Skeletal muscle tissue (tissue), 4 donors: ENCODE results near the gene BIRC6. TPM values are rescaled to one million over a fixed set of nuclear protein-coding genes. Genes with fewer than 3 reads are reported as not detected.

Experiments used
- H3K27ac ChIP-seq: one replicate; pipeline ENCODE4 v1.7.0; 2013; ENCODE audit warnings: mild to moderate bottlenecking, low read depth, low read length, inconsistent platforms
- H3K27me3 ChIP-seq, 3 donors: one replicate each; pipeline ENCODE4 v1.7.0; 2013; ENCODE audit warnings: low read length in 3 of 3; ENCODE audit not compliant: control insufficient read depth in 3 of 3, insufficient read depth in 3 of 3
- H3K36me3 ChIP-seq, 3 donors: one replicate each; pipeline ENCODE4 v1.7.0; 2013; ENCODE audit warnings: low read length in 3 of 3; ENCODE audit not compliant: control insufficient read depth in 3 of 3, insufficient read depth in 3 of 3
- H3K4me1 ChIP-seq, 3 donors: one replicate each; pipeline ENCODE4 v1.7.0; 2013; ENCODE audit warnings: low read length in 3 of 3, mild to moderate bottlenecking in 3 of 3; ENCODE audit not compliant: control insufficient read depth in 3 of 3, insufficient read depth in 3 of 3
- H3K4me3 ChIP-seq, 3 donors: one replicate each; pipeline ENCODE4 v1.7.0; 2013; ENCODE audit warnings: low read length in 3 of 3
- H3K9ac ChIP-seq, 3 donors: one replicate each; pipeline ENCODE4 v1.7.0; 2013; ENCODE audit warnings: low read length in 3 of 3, mild to moderate bottlenecking in 3 of 3, moderate library complexity in 2 of 3, low read depth in 1 of 3
- H3K9me3 ChIP-seq, 3 donors: one replicate each; pipeline ENCODE4 v1.7.0; 2013; ENCODE audit warnings: low read length in 3 of 3; ENCODE audit not compliant: control insufficient read depth in 3 of 3
- total RNA-seq: library from RNA; depleted of rRNA; stranded (reverse); fragments of >200 nt; gene quantifications from one replicate; pipeline ENCODE4 v1.2.3, GENCODE V29; 2014
- donor health status: Osteomylitis.

The BIRC6 gene
- total RNA-seq, 1 donor from 2014 or later, result 216 TPM

DNA sequence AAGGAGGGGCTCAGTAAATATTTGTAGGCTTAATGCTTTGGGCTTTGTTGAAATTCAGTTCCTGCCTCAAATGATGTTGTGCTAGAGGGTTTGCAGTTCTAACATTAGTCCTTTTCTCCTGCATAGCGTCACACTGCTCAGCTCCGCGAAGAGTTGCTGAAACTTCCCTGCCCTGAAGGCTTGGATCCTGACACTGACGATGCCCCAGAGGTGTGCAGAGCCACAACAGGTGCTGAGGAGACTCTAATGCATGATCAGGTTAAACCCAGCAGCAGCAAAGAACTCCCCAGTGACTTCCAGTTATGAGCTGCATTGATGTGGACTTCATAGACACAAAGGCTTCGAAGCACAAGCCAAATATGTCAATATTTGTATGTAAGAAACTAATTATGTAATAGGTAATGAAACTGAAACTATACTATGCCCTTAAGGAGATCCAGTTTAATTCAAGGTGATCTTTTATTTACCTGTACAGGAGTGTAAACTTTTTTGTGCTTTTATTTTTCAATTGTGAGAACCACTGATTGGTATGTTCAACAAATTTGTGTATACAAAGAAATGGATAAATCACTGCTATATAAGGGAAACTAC, 260.9 kb downstream of the BIRC6 start:
- H3K4me3 ChIP-seq, result no peak overlapping the region
- H3K4me1 ChIP-seq, result peaks cover 9% of the 10 kb centered on the region in 3 donors
- no peak overlapping the region for H3K27ac ChIP-seq
- peaks cover 8 to 27% (median 19%) of the 10 kb centered on the region in 3 donors for H3K36me3 ChIP-seq
- no peak overlapping the region for H3K9ac ChIP-seq
- no peaks in the 10 kb centered on the region for H3K9me3 ChIP-seq
- no peaks in the 10 kb centered on the region for H3K27me3 ChIP-seq

DNA sequence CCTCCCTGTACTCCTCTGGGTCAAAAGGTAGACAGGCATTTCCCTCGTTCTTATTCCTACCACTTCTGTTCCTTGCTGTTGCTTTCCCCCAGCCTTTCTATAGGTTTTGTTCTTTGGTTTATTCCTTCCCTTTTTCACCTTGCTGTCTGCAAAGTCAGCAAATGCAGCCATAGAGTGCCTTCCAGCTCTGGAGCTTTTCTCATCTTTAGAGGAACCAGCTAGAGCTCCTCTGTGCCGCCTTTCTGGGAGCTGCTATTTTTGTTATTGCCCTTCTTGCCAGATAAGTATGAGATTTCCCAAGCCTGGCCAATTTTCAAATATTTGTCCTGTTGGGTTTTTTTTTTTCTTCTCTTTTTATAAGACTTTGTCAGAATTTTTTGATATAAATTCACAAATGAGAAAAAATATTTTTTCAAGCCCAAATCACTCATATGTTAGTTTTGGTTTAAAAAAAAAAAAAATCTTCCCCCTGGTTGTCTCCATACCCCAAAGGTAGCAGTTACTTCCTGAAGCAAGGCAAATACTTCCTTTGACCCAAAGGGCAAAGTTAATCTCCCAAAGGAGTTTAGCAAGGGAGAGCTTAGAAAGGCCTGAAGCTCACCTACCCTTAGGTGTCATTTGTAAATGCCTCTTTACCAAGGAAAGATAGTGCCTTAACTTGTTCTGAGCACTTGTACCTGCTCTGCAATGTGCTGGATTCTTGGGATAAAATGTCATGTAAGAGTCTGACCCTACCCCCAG, 265.9 kb downstream of the BIRC6 start:
- Histone ChIP-seq H3K4me3 (peak overlapping the region in 1 of 3 donors; percentile 10), H3K27ac (no peak overlapping the region), H3K36me3 (peaks cover 4 to 14% (median 5%) of the 10 kb centered on the region in 3 donors), H3K9ac (peak overlapping the region; percentile 20 to 42 (median 22)), H3K27me3 (no peaks in the 10 kb centered on the region), H3K9me3 (no peaks in the 10 kb centered on the region), H3K4me1 (peaks cover 14 to 16% (median 14%) of the 10 kb centered on the region in 3 donors)

DNA sequence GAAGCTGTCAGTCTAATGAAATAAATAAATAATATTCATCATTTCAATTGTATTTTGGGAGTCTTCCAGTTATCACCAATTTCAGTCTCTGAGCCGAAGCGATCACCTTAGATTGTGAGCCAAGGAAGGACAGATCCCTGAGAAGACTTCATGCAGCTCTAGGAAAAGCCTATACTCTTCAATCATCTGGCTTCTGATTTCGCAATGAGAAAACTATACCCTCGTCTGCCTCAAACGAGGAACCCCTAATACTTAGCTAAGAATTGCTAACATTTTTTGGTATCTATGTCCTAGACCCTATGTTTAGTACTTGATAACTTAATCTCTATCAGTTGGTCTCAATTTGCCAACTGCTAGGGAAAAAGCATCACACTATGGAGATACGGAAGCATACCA, 266.5 kb downstream of the BIRC6 start:
- Histone ChIP-seq H3K36me3 (peaks cover 4 to 13% (median 4%) of the 10 kb centered on the region in 3 donors), H3K9me3 (no peaks in the 10 kb centered on the region), H3K9ac (no peak overlapping the region), H3K27me3 (no peaks in the 10 kb centered on the region), H3K27ac (no peak overlapping the region), H3K4me1 (peaks cover 14 to 18% (median 14%) of the 10 kb centered on the region in 3 donors), H3K4me3 (no peak overlapping the region)

DNA sequence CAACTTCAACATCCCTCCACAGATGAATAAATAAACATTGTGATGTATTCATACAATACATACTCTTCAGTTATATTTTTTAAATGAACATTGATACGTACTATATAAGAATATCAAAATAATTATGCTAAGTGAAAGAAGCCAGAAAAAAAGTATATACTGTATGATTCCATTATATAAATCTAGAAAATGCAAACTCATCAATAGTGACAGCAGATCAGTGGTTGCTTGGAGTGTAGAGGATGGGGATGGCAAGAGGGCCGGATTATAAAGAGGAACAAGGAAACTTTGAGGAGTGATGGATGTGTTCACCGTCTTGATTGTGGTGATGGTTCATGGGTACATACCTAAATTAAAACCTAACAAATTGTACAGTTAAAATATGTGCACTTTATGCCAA, 268.0 kb downstream of the BIRC6 start:
- Histone ChIP-seq H3K4me1 (peaks cover 14 to 23% (median 14%) of the 10 kb centered on the region in 3 donors), H3K27me3 (no peaks in the 10 kb centered on the region), H3K9ac (no peak overlapping the region), H3K9me3 (no peaks in the 10 kb centered on the region), H3K4me3 (no peak overlapping the region), H3K36me3 (peaks cover 0 to 4% (median 0%) of the 10 kb centered on the region in 3 donors), H3K27ac (no peak overlapping the region)

DNA sequence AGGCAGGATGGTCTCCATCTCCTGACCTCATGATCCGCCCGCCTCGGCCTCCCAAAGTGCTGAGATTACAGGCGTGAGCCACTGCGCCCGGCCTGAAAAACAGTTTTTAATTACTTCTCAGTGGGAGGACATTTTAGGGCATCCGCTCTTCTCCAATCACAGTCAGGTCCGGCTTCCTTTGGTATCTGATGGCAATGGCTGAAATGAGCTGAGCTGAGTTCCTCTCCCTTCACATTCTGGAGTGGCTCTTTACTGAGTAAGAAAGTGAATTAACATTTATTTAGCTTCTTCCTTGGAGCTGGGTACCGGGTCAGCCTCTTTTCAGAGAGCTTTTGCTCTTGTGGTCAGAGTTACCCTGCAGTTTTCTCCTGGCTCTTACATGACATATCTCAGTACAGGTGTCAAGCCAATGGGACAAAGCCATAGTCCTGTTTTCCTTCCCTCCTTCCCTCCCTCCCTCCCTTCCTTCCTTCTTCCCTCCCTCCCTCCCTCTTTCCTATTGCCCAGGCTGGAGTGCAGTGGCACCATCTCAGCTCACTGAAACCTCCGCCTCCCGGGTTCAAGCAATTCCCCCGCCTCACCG, 269.9 kb downstream of the BIRC6 start:
- H3K36me3 ChIP-seq, result peaks cover 0 to 7% (median 0%) of the 10 kb centered on the region in 3 donors
- H3K27ac ChIP-seq, result no peak overlapping the region
- H3K4me3 ChIP-seq, result no peak overlapping the region
- no peaks in the 10 kb centered on the region for H3K9me3 ChIP-seq
- peaks cover 14 to 23% (median 14%) of the 10 kb centered on the region in 3 donors for H3K4me1 ChIP-seq
- H3K27me3 ChIP-seq, result no peaks in the 10 kb centered on the region
- H3K9ac ChIP-seq, result no peak overlapping the region

DNA sequence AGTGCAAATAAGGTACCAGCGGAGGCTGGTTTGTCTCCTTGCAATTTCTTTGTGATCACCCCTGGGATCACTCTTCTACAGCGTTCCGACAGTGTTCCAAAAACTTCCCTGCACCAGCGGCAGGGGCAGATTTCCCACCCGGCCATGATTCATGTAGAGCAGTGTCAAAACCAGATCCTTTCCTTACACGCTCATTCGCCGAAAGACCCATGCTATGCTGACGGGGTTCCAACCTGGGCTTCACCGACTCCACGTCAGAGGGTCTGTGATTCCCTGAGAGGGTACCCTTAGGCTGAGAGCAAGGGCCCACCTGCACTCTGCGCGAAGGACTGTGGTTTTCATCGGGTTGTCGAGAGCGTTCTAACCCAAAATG, 270.6 kb downstream of the BIRC6 start:
- H3K9ac ChIP-seq, result peak overlapping the region; percentile 78 to 89 (median 82)
- peak overlapping the region; percentile 78 to 97 (median 88) for H3K4me3 ChIP-seq
- peaks cover 7 to 17% (median 8%) of the 10 kb centered on the region in 3 donors for H3K4me1 ChIP-seq
- no peaks in the 10 kb centered on the region for H3K9me3 ChIP-seq
- H3K27me3 ChIP-seq, result no peaks in the 10 kb centered on the region
- peaks cover 0 to 9% (median 0%) of the 10 kb centered on the region in 3 donors for H3K36me3 ChIP-seq
- no peak overlapping the region for H3K27ac ChIP-seq

DNA sequence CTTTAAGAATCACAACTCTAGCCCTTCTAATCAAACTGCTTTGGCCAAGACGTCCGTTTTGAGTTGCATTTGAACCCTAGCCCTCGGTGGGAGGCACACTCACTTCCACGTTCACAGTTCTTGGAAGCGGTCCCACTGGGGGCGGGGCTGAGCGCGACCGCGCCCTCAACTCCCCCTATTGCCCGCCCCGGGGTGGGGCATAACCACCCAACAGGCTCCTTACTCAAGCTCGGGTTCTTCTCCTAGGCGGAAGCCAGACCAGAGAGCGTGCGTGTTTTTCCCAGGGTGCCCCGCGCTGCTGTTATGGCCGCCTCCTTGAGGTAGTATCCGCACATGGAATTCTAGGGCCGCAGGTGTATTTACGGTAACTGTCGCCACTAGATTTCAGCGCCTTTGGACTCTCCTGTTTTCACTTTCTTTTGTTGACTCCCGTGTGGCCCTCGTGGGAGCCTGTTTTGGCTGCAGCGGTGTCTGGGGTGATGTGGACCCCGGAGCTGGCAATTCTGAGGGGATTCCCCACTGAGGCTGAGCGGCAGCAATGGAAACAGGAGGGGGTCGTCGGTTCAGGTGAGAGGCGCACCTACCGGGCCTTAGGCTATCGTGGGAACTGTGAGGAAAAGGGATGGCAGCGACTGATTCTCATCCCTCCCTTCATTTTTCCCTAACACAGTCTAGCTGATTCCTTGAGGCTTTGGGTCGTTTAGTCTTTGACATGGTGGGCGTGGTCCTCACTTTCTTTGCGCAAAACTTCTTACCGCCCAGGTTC, 271.2 kb downstream of the BIRC6 start, which contains the start of gene TTC27:
TTC27 (plus strand) TSS at position 237 of the 766 bp plus-strand sequence; CDS start at position 480, 243 bp downstream.
- Histone ChIP-seq H3K9ac (peak within 1 kb of the TSS; percentile 82 to 89 (median 89)), H3K27me3 (no peaks in the 10 kb centered on the region), H3K36me3 (peaks cover 0 to 9% (median 3%) of the 10 kb centered on the region in 3 donors), H3K9me3 (no peaks in the 10 kb centered on the region), H3K27ac (no peak within 1 kb of the TSS), H3K4me3 (peak within 1 kb of the TSS; percentile 78 to 97 (median 88)), H3K4me1 (peaks cover 5 to 12% (median 5%) of the 10 kb centered on the region in 3 donors)

DNA sequence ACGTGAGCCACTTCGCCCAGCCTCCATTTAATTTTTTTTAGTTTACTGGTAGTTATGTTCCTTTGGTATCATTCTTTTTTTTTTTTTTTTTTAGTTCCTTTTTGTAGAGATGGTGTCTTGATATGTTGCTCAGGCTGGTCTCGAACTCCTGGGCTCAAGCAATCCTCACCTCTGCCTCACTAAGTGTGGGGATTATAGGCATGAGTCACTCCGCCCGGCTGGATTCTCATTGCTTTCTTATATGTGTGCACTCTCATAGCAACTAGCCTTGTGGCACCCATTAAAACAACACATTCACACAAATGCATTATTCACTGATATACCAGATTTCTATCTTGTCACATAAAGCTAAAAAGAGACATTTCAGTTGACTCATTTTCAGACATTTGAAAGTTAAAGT, 275.3 kb downstream of the BIRC6 start:
- no peak overlapping the region for H3K27ac ChIP-seq
- H3K27me3 ChIP-seq, result no peaks in the 10 kb centered on the region
- no peak overlapping the region for H3K4me3 ChIP-seq
- peaks cover 5 to 11% (median 5%) of the 10 kb centered on the region in 3 donors for H3K4me1 ChIP-seq
- H3K9ac ChIP-seq, result peak overlapping the region in 1 of 3 donors; percentile 15
- peaks cover 3 to 27% (median 10%) of the 10 kb centered on the region in 3 donors for H3K36me3 ChIP-seq
- H3K9me3 ChIP-seq, result no peaks in the 10 kb centered on the region

DNA sequence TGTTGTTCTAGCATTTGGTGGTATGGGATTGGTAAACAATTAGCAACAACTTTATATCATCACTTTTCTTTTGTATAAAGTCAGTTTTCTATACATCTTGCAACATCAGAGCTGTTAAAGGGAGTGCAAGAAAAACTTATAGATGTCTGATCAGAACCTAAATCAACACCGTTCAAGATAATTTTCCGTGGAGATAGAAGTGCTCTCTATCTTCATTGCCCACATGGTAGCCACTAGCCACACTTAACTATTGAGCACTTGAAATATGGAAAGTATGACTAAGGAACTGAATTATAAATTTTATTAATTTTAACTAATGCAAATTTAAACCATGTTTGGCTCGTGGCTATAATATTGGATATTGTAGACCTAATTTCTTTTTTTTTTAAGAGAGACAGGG, 276.2 kb downstream of the BIRC6 start:
- peaks cover 8 to 33% (median 16%) of the 10 kb centered on the region in 3 donors for H3K36me3 ChIP-seq
- H3K4me3 ChIP-seq, result no peak overlapping the region
- H3K9me3 ChIP-seq, result no peaks in the 10 kb centered on the region
- no peak overlapping the region for H3K27ac ChIP-seq
- H3K4me1 ChIP-seq, result peaks cover 0 to 8% (median 0%) of the 10 kb centered on the region in 3 donors
- H3K9ac ChIP-seq, result no peak overlapping the region
- no peaks in the 10 kb centered on the region for H3K27me3 ChIP-seq
